ENCODE measurements around the gene GRAMD2B. TPM values are rescaled to one million over a fixed set of nuclear protein-coding genes. Genes with fewer than 3 reads are reported as not detected.
"Not testable (repeated sequence)": the region's sequence is repeated elsewhere in the genome, so short reads cannot be mapped to it uniquely, and the experiment has no call there.

The GRAMD2B gene
- polyA plus RNA-seq, 3 donors: 20.8 to 28.5 (median 28.0) TPM

DNA sequence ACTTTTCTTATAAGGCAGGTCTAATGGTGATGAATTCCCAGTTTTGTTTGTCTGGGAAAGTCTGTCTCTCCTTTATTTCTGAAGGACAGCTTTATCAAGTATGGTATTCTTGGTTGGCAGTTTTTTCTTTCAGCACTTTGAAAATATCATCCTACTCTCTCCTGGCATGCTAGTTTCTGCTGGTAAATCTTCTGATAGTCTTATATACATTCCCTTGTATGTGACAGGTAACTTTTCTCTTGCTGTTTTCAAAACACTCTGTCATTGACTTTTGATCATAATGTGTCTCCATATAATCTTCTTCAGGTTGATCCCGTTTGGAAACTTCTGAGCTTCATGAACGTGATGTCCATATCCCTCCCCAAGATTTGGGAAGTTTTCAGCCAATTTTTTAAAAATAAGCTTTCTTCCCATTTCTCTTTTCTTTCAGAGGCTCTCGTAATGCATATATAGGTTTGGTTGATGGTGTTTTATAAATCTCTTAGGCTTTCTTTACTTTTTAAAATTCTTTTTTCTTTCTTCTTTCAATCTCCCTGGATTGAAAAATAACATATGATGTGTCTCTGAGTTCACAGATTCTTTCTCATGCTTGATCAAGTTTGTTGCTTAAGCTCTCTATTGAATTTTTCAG, 22.5 kb upstream of the GRAMD2B start:
- no peak for DNase-seq (ENCODE audit: extremely low read depth in 1 of 11, low read depth in 9 of 11, low spot score in 4 of 11)

DNA sequence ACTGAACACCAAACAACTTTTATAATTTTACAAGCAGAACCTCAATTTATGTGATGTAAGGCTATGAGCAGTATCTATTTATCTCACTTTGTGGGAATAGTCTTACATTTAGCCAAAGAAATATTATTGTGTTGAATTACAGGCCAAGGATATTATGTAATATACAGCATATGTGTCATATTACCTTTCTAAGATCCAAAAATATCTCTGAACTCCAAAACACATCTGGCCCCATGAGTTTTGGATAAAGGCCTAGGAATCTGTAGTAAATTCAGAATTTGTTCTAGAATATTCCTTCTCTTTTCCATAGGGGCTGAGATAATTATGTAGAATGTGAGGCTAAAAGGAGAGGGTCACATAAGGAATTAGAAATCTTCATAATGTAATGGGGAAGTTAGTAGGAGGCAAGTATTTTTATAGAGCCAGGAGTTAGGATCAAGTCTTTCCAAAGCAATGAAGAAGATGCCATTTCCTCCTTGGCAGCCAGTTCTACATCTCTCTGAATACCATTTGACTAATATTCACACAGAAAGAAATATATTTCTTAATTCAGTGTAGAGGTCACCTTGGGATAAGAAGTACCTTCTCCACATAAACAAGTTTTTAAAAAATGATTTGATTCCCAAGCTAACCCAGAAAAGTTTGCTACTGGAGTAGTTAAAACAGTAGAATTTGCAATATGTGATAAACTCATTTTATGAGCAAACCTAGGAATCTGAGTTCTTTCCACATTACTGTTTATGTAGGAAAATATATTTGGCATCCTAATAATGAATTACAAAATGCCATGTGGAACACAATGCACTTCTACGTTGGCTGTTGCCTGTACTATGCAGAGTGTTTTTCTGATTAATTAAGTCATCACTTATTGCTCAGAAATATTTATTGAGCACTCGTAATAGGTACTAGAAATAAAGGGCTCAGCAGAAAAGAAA, 20.3 kb upstream of the GRAMD2B start:
- DNase-seq (ENCODE audit: extremely low read depth in 1 of 11, low read depth in 9 of 11, low spot score in 4 of 11): no peak

DNA sequence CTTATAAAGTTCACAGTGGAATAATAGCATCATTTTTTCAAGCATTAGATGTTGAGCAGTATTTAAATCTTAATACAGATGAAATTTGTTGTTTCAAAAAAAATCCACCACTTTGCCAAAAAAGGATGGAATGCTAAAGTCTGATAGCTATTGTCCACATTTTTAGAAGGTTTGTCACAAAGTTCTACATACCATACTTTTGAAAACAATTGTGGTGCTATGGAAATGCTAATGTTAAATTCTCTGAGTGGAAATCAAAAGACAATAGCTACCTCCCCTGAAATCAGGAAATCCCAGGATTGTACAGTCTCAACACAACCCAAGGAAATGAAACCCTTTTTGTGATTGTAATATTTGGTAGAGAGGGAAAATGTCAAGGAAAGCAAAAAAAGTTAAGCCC, 19.3 kb upstream of the GRAMD2B start:
- DNase-seq (ENCODE audit: extremely low read depth in 1 of 11, low read depth in 9 of 11, low spot score in 4 of 11): no peak

DNA sequence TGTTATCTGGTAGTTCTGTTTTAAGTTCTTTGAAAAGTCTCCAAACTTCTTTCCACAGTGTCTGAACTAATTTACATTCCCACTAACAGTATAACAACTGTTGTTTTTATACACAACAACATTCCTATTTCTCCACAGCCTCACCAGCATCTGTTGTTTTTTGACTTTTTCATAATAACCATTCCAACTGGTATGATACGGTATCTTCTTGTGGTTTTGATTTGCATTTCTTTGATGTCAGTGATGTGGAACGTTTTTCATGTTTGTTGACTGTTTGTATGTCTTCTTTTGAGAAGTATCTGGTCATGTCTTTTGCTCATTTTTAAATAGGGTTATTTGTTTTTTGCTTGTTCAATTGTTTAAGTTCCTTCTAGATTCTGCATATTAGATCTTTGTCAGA, 12.6 kb upstream of the GRAMD2B start:
- no peak for DNase-seq (ENCODE audit: extremely low read depth in 1 of 11, low read depth in 9 of 11, low spot score in 4 of 11)

DNA sequence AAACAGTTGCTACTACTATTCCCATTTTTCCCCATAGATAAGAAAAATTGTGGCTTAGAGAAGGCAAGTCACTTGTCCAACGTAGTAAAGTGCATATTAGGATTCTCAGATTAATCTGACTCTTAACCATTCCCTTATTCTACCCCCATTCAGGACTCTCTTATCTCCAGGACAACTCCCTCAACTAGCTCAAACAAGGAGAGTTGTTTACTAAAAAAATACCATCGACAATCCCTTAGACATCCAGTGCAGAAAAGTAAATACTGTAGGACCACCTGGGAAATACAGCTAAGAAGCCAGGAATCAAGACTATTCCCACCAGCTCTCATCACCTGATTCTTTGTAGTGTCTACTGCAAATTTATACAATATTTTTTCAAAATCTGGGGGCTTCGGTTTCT, 9.4 kb upstream of the GRAMD2B start:
- DNase-seq (ENCODE audit: extremely low read depth in 1 of 11, low read depth in 9 of 11, low spot score in 4 of 11): no peak

DNA sequence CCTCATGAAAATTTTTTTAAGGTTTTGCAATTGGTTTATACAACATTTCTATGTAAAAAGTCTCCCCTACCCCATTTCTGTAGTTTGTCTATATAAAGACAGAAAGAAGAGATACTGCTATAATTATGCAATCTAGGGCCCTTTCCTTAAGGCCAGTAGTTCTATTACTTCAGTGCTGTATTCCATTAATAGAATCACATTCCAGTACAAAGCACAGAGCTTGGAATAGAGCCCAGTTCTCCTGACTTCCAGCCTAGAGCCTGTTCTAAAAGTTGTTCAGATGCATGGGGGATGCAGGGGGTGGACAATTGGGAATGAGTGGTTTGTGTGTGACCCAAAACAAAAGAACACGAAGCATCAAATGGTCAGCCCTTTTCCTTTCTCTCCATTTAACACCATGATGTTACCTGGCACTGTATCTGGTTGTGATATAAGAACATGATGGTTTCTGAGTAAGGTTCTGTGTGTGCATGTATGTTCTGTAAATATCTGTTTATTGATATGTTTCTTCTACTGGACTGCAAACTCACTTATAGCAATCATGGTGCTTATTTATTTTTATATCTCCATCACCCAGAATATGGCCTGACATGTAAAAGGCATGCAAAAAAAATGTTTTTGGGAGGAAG, 8.2 kb upstream of the GRAMD2B start:
- DNase-seq (ENCODE audit: extremely low read depth in 1 of 11, low read depth in 9 of 11, low spot score in 4 of 11): peak in 7 of 11 donors; percentile 12 to 38 (median 24)

DNA sequence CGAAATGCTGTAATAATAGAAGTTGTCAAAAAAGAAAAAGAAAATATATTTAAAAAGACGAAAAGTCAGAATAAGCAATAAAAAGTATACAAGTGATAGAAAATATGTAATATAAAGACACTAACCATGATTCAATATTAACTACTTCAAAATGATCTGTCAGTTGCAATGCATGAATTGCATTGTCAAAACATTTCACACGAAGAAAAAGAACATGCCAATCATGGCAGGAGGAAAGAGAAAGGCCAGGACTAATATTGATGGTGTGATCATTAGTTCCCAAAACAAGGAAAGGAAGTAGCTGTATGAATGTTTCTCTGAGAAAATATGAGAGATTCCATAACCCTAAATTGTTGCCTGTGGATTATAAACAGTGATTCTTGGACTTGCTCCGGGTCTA, 7.4 kb upstream of the GRAMD2B start:
- no peak for DNase-seq (ENCODE audit: extremely low read depth in 1 of 11, low read depth in 9 of 11, low spot score in 4 of 11)

DNA sequence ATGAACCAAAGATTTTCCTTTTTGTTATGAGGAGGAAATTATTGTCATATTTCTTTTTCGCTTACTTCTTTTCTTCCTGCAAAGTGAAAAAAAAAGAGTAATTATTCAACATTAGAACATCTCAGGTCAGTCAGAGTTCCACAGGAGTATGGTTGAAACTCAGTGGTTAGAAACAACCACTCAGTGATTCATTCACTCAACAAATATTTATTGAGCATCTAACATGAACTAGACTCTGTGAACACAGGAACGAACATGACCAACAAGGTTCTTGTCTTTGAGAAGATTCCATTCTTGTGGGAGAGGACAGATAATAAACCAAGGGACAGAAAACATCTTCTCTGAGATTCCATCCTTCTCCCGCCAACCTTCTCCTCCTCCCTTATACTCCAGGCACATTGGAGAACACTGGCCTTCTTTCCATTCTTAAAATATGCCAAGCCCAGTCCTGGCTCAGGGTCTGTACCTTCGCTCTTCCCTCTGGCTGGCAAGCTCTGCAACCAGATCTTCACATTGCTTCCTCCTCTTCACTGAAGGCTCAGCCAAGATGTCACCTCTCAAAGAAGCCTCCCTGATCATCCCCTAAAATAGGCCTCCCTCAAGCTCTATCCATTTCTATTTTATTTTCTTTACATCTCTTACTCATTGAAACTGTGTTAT, 6.8 kb upstream of the GRAMD2B start:
- no peak for DNase-seq (ENCODE audit: extremely low read depth in 1 of 11, low read depth in 9 of 11, low spot score in 4 of 11)

DNA sequence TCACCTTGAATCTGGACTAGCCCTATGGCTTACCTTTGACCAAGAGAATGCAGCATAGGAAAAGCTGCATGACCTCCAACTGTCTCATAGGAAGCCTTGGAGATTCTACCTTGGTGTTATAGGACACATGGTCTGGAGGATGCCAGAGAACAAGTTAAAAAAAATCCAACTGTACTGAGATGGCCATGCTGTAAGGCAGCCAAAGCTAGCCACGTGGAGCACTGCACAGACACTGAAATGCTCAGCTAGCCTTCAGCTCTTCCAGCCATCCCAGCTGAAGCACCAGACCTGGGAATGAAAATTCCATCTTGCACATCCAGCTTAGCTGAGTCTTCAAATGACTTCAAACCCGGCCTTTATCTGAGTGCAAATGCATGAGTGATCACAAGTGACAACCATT, 6.0 kb upstream of the GRAMD2B start:
- DNase-seq (ENCODE audit: extremely low read depth in 1 of 11, low read depth in 9 of 11, low spot score in 4 of 11): no peak

DNA sequence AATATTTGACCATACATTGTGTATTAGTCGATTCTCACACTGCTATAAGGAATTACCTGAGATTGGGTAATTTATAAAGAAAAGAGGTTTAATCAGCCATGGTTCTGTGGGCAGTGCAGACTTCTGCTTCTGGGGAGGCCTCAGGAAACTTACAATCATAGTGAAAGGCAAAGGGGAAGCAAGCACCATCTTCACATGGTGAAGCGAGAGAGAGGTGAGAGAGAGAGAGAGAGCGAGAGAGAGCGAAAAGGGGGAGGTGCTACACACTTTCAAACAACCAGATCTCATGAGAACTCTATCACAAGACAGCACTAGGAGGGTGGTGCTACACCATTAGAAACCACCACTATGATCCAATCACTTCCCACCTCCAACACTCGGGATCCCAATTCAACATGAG, 4.1 kb upstream of the GRAMD2B start:
- DNase-seq (ENCODE audit: extremely low read depth in 1 of 11, low read depth in 9 of 11, low spot score in 4 of 11): no peak

DNA sequence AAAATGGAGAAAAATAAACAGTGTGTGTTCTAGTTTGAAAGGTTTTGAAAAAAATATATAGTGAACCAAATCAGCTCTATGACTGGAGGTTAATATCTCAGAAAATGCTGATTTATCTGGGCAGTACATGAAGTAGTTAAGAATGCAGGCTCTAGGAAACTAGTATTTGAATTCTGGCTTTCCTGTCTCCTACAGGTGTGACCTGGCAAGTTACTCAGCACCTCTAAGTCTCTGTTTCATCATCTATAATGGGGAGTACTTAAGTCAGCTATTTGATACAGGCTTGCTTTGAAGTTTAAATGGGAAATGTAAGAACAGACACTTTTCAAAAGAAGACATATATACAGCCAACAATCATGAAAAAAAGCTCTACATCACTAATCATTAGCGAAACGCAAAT, 5.2 kb downstream of the GRAMD2B start:
- no peak for DNase-seq (ENCODE audit: extremely low read depth in 1 of 11, low read depth in 9 of 11, low spot score in 4 of 11)

DNA sequence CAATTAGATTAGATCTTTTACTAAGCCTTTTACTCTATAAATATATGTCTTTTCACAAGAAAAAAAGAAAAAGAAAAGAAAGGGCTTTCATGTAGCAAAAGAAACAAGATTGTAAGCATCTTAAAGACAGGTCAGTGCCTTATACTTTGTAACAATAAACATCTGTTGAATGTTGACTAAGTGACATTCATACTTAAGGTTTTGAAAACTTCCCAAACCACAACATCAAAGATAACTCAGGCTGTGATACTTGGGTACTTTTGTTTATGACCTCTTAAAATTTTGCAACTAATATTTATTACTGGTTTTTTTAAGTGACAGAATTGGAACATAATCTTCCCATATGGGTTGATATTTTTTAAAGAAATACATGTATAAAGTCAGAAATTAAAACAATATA, 7.4 kb downstream of the GRAMD2B start:
- no peak for DNase-seq (ENCODE audit: extremely low read depth in 1 of 11, low read depth in 9 of 11, low spot score in 4 of 11)

DNA sequence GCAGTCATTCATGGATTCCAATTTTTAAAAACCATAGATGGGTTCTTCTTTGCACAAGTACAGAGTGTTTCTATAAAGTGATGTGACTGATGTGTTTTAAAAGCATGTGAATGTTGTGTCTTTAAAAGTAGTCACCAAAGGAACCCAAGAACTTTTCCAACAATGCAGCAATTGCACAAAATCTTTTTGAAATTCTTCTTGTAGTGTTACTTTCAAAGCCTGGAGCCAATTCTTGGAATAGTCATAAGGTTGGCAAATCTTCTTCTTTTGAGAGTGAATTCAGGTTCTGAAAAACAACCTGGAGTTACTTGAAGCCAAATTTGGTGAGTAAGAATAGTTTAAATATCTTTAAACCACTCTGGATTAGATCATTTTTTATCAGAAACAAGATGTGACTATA, 10.5 kb downstream of the GRAMD2B start:
- no peak for DNase-seq (ENCODE audit: extremely low read depth in 1 of 11, low read depth in 9 of 11, low spot score in 4 of 11)

DNA sequence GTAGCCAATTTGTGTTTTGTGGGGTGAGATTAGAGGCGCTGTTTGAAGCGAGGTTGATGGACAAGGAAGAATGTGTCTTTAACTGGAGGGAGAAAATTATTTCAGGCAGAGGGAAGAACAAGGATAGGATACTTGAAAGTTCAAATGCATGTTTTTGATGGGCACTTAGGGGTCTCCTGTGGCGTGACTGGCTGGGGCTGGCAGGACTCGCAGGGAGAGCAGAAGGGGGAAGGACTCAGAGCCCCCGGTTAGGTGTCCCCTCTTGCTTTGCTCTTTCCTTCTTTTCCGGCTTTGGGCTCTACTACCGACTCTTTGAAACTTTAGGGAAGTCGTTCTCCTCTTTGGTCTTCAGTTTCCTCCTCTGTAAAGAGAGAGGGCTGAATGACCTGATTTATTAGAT, 12.1 kb downstream of the GRAMD2B start:
- no peak for DNase-seq (ENCODE audit: extremely low read depth in 1 of 11, low read depth in 9 of 11, low spot score in 4 of 11)

DNA sequence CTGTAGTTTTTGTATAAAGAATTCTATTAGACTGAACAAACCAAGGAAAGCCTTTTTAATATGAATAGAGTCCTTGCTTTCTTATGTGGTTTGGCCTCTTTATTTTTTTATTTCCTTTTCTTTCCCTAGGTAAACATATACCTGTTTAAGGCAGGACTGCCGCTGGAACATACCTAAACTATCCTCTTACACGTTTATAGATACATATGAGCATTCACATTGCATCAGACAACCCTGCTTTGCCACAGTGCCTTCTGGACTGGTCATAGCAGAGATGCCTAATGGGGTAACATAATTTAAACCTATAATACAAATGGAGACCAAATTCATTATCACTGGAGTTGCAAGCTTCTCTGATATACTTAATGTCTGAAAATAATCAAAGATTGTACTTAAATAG, 12.5 kb downstream of the GRAMD2B start:
- no peak for DNase-seq (ENCODE audit: extremely low read depth in 1 of 11, low read depth in 9 of 11, low spot score in 4 of 11)

DNA sequence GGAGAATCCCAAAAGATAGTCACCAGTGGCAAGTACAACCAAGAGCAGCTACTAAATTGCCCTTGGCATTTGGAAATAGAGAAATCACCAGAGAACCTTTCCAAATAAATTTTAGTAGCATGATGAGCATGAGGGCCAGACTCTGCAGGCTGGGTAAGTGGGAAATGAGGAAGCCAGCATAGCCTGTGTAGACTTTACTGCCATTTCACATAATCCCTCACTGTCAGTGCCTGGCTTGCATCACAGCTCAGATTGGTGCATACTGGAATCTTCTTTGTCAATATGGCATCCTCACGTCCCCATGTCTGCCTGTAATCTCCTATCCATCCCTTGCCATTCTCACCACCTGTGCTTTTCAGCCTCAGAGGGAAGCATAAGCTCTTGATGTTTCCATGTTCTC, 14.5 kb downstream of the GRAMD2B start:
- no peak for DNase-seq (ENCODE audit: extremely low read depth in 1 of 11, low read depth in 9 of 11, low spot score in 4 of 11)

DNA sequence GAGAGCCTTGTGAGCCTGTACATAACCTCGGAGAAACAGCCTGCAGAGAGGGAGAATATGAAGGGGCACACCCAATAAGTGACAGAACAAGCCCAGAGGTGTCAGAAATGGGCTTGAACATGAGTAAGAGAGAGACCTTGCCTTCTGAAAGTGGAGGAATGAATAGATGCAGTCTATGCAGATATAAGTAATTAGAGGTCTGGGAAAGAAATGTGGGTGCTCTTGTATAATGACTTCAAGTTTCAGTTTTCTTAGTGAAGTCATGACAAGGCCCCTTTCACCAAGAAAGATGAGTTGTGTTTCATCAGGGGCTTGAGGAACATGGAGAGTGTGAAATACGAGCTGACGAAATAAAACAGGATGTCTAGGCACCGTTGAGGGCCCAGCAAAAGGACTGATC, 15.1 kb downstream of the GRAMD2B start:
- DNase-seq (ENCODE audit: extremely low read depth in 1 of 11, low read depth in 9 of 11, low spot score in 4 of 11): no peak

DNA sequence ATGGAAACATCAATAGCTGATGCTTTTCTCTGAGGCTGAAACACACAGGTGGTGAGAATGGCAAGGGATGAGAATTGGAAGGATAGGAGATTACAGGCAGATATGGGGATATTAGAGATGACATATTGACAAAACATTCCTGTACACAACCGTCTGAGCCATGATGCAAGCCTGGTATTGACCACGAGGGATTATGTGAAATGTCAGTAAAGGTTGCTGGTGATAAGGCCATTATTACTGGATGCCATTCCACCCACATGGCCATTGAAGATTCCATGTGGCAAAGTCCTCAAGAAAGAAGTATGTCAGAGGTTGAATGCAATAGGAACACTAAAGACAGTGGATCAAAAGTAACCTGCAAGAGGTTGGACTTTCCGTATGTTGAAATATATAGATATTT, 15.7 kb downstream of the GRAMD2B start:
- no peak for DNase-seq (ENCODE audit: extremely low read depth in 1 of 11, low read depth in 9 of 11, low spot score in 4 of 11)

DNA sequence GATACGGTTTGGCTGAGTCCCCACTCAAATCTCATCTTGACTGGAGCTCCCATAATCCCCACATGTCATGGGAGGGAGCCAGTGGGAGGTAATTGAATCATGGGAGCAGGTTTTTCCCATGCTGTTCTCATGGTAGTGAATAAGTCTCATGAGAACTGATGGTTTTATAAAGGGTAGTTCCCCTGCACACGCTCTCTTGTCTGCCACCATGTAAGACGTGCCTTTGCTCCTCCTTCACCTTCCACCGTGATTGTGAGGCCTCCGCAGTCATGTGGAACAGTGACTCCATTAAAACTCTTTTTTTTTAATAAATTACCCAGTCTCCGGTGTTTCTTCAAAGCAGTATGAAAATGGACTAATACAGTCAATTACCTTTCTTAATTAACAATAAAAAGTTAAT, 16.5 kb downstream of the GRAMD2B start:
- not testable (repeated sequence) for DNase-seq (ENCODE audit: extremely low read depth in 1 of 11, low read depth in 9 of 11, low spot score in 4 of 11)

DNA sequence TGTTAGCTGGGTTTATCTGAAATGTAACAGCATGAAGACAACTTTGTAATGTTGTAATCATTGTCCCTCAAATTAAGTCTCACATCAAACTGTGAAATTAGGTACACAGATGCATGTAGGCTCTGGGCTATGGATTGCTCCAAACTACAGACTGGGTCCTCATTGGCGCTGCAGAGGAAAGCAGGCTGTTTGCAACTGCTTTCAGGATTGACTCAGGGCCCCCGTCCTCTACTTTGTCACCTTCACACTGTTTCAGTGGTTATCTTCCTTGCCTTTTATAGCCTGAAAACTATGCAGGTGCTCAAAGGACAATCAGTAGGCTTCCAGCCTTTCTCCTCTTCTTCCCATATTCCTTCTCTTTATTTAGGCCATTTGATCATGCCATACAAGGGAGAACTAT, 18.0 kb downstream of the GRAMD2B start:
- no peak for DNase-seq (ENCODE audit: extremely low read depth in 1 of 11, low read depth in 9 of 11, low spot score in 4 of 11)
